Tibial nerve (tissue), 4 donors: ENCODE results near the gene SPZ1.

Experiments used
- EP300 ChIP-seq, 2 donors: sonication (generic); formaldehyde crosslinking; IDR thresholded peaks; one replicate each; pipeline ENCODE4 v1.6.1; 2017; ENCODE audit warnings: antibody characterized with exemption in 2 of 2, mild to moderate bottlenecking in 1 of 2
- TF ChIP-seq, protein P1 (sequence below), 5 experiments: fragments of 200-600 bp in 3 of 5; fragments of 450-650 bp in 2 of 5; sonication (generic) in 3 of 5; IDR thresholded peaks; one replicate each; pipeline ENCODE4 v1.5.1; 2016 to 2019; ENCODE audit warnings: antibody characterized with exemption in 5 of 5, mild to moderate bottlenecking in 3 of 5, moderate library complexity in 2 of 5

DNA sequence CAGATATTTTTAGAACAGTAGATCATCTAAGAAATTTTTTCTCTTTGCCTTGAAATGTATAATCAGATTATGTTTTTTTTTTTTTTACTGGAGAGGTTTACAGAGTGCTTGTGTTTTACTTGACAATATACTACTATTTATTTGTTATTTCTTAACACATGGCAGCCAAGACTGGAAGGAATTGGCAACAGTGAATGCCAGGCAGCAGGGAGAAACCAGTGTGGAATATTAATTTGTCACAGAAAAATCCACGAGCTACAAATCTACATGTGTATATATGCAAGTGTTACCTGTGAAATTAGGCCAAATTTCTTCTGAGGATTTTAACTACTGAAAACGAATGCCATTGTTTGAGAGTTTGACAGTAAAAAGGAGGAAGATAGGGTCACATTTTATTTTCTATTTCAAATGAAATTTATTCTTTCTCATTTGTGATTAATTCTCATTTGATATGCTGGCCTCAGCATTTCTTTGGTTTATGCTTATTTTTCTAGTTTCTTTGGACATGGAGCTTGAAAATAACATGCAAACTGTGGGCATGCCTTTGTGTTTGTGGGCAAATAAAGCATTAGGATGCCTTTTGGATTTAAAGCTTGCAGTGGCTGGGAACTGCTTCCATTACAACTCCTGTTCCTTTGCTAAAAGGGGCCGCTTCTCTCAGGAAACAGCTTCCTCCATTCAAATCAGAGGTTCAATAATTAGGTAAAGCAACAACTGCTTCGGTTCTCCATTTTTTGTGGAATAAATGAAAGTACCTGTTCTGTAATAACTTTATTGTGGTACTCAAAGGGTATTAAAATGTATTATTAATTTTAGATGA, 49.1 kb downstream of the SPZ1 start:
- TF ChIP-seq, protein P1, sequence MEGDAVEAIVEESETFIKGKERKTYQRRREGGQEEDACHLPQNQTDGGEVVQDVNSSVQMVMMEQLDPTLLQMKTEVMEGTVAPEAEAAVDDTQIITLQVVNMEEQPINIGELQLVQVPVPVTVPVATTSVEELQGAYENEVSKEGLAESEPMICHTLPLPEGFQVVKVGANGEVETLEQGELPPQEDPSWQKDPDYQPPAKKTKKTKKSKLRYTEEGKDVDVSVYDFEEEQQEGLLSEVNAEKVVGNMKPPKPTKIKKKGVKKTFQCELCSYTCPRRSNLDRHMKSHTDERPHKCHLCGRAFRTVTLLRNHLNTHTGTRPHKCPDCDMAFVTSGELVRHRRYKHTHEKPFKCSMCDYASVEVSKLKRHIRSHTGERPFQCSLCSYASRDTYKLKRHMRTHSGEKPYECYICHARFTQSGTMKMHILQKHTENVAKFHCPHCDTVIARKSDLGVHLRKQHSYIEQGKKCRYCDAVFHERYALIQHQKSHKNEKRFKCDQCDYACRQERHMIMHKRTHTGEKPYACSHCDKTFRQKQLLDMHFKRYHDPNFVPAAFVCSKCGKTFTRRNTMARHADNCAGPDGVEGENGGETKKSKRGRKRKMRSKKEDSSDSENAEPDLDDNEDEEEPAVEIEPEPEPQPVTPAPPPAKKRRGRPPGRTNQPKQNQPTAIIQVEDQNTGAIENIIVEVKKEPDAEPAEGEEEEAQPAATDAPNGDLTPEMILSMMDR (IDR thresholded peaks at IDR 0.05), result no peak
- TF ChIP-seq EP300 (IDR thresholded peaks at IDR 0.05), result no peak
